GM10248 (cell line): ENCODE data around the gene SGMS1.
"Not testable (repeated sequence)": the region's sequence is repeated elsewhere in the genome, so short reads cannot be mapped to it uniquely, and the experiment has no call there.

Source experiments
- CTCF ChIA-PET: fragments of 300-600 bp; sonication (Branson Sonifier 250); formaldehyde crosslinking; extraction: SDS; loops from one replicate; lab custom pipeline; 2021; ENCODE audit warnings: antibody characterized with exemption; lab: Yijun Ruan, JAX
- POLR2A ChIA-PET: fragments of 350-650 bp; sonication (Branson Sonifier 250); formaldehyde crosslinking; extraction: SDS; loops from one replicate; lab custom pipeline; 2020; ENCODE audit warnings: antibody characterized with exemption; lab: Yijun Ruan, JAX
- DNase-seq: peaks from one replicate; pipeline ENCODE4 v3.0.0; 2012; ENCODE audit errors: extremely low spot score
- CTCF ChIP-seq: IDR thresholded peaks from 2 replicates; pipeline ENCODE4 v1.5.1; 2012; ENCODE audit warnings: mild to moderate bottlenecking, low read depth; ENCODE audit errors: extremely low read depth, missing control alignments, control extremely low read depth

SGMS1 gene

DNA sequence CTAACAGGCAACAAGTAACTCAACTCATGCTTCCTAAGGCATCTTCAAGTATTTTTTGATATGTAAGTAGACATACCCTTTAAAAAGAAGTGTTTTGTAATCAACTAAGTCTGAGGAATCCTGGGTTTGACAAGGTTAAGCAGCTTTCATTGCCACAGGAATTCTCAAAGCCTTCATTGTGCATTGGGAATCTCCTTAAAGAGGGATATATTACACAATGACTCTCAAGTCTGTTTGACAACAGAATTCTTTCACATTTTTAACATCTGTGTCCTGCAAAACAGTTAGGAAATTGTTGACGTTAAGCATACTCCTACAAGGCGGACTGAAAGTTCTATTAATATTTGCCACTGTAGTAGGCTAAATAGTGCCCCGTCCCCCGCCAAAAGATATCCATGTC, 71.4 kb downstream of the SGMS1 start:
- no peak for TF ChIP-seq CTCF
- POLR2A ChIA-PET = no interaction called here
- DNase-seq = no peak
- CTCF ChIA-PET = interaction anchor here (1.1 to 2.1 kb wide), 4 partner anchors 8 to 17 kb away, joined by 4 to 12 read pairs (median 7); no protein-coding TSS in a partner anchor

GRCh38 chr10:50551894-50552293, 71.9 kb downstream of the SGMS1 start:
- no peak for TF ChIP-seq CTCF
- ChIA-PET CTCF (interaction anchor here (1.1 to 2.0 kb wide), 2 partner anchors 17 to 25 kb away, joined by 6 to 7 read pairs; no protein-coding TSS in a partner anchor), POLR2A (no interaction called here)
- DNase-seq = no peak

DNA sequence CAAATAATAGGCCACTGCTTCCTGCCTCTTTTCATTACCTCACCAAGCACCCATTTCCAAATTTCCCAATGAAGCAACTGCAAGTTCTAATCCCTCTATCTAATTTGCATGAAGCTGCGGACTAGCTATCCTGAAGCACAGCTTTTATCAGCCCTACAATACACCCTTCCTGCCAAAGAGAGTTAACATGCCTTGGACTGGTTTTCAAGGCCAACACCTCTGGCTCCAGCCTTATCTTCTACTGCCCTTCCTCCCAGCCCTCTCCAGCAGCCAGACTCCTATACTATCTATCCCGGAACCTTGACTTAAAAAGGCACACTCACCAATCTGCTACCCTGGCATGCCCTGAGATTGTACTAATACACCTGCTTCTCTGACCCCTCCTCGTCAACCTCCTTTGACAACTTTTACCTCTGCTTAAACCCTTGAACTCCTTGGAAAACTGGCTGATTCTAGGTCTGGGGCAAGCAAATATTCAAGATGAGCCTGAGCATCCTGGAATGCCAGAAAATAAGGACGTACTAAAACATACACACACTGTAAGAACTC, 73.4 kb downstream of the SGMS1 start:
- CTCF ChIA-PET = interaction anchor here (1.4 kb wide), 1 partner anchor 11 kb away, joined by 3 read pairs; no protein-coding TSS in a partner anchor
- no peak for TF ChIP-seq CTCF
- DNase-seq = no peak
- POLR2A ChIA-PET = no interaction called here

GRCh38 chr10:50549186-50549585, 74.6 kb downstream of the SGMS1 start:
- POLR2A ChIA-PET, DNase-seq: not testable (repeated sequence)
- CTCF ChIA-PET = interaction anchor here (1.3 to 1.4 kb wide), 2 partner anchors 12 to 304 kb away, joined by 3 read pairs; no protein-coding TSS in a partner anchor

DNA sequence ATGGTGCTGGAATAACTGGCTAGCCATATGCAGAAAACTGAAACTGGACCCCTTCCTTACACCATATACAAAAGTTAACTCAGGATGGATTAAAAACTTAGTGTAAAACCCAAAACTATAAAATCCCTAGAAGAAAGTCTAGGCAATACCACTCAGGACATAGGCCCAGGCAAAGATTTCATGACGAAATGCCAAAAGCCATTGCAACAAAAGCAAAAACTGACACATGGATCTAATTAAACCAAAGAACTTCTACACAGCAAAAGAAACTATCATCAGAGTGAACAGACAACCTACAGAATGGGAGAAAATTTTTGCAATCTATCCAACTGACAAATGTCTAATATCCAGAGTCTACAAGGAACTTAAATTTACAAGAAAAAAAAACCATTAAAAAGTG, 75.3 kb downstream of the SGMS1 start:
- DNase-seq, POLR2A ChIA-PET: not testable (repeated sequence)
- CTCF ChIA-PET = interaction anchor here (1.3 kb wide), 1 partner anchor 303 kb away, joined by 3 read pairs; no protein-coding TSS in a partner anchor

GRCh38 chr10:50546287-50546686, 77.5 kb downstream of the SGMS1 start:
- DNase-seq, POLR2A ChIA-PET, CTCF ChIA-PET: not testable (repeated sequence)

DNA sequence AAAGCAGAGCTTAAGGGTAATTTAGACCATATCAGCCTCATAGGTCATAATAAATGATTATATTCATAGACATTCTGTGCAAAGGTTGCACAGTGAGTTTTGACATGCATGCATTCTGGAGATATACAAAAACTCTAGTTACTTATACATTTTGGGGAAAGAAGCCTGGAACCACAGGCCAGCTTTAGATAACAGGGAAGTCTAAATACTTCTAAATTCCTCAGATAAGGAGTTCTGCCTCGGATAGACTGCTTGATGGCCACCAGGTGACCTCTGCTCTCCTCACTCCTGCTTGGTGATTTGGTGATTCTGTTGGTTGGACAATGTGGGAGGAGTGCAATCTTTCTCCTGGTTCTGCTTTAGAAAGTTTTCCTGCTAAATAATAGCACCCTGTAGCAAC, 77.9 kb downstream of the SGMS1 start:
- CTCF ChIA-PET = no interaction called here
- TF ChIP-seq CTCF = no peak
- no peak for DNase-seq
- POLR2A ChIA-PET = no interaction called here

- ChIA-PET POLR2A (no interaction called here), CTCF (interaction anchor here (1.0 to 2.0 kb wide), 5 partner anchors 8 to 107 kb away, joined by 3 to 8 read pairs (median 3); no protein-coding TSS in a partner anchor)
- TF ChIP-seq CTCF = no peak
- DNase-seq = no peak
Measured at GRCh38 chr10:50544857-50545429, 78.8 kb downstream of the SGMS1 start.
